B cell (primary cell): ENCODE results near the gene RPTOR.

Experiments
- CTCF ChIP-seq: fragments of 200-600 bp; IDR thresholded peaks from one replicate; pipeline ENCODE4 v1.8.0; 2022; ENCODE audit warnings: antibody characterized with exemption, mild to moderate bottlenecking
- EZH2 ChIP-seq: IDR thresholded peaks from 2 replicates; pipeline ENCODE4 v1.6.1; 2012; ENCODE audit warnings: borderline replicate concordance, low read depth, mild to moderate bottlenecking, moderate library complexity, low read length; ENCODE audit not compliant: insufficient read depth, poor library complexity, severe bottlenecking

- no peak for TF ChIP-seq CTCF
- no peak for TF ChIP-seq EZH2
These were observed 242.2 kb downstream of the RPTOR start for GRCh38 chr17:80786887-80787286.
